OCI-LY3 (cell line): Measurements from ENCODE around the gene ALOX12B.

ENCODE experiments used
- CTCF ChIP-seq: fragments of 200-600, 300-600 bp; sonication (generic); IDR thresholded peaks from 2 replicates; pipeline ENCODE4 v1.5.1; 2014; ENCODE audit warnings: antibody characterized with exemption, low read length, low read depth
- EZH2phosphoT487 ChIP-seq: fragments of 200-600 bp; shearing (Covaris generic); IDR thresholded peaks from 2 replicates; pipeline ENCODE4 v1.6.1; 2018; ENCODE audit warnings: antibody characterized with exemption, mixed run types, low read depth

GRCh38 chr17:8041249-8041928 lies 46.1 kb downstream of the ALOX12B start:
- TF ChIP-seq CTCF, result peak; percentile 66
- no peak for TF ChIP-seq EZH2phosphoT487
